Measurements from ENCODE around the gene COX8A.

GRCh38 chr11:63998558-63999348, 24.3 kb downstream of the COX8A start:
- TF ChIP-seq CTCF (IDR thresholded peaks at IDR 0.05): no peak
- TF ChIP-seq POLR2A (IDR thresholded peaks at IDR 0.05): no peak
